GM20431 (cell line): Measurements from ENCODE around the gene POLA1.

Experiments
- in situ Hi-C: fragments of 300-500 bp; cut with MseI, MboI; formaldehyde crosslinking; loops from one replicate; pipeline ENCODE4 v1.15.0; 2020; ENCODE audit warnings: low sequenced_read_pairs; ENCODE audit not compliant: unreplicated experiment

Gene POLA1

DNA sequence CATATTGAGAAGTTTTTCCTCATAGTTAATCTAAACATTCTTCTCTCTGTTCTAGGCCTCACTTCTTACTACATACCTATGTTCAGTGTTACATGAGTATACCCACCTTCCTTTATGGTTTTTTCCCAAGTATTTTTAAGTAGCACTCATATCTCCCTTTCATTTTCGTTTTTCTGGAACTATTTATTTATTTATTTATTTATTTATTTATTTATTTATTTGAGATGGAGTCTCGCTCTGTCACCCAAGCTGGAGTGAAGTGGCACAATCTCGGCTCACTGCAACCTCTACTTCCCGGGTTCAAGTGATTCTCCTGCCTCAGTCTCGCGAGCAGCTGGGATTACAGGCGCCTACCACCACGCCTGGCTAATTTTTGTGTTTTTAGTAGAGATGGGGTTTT lies 170.1 kb downstream of the POLA1 start:
- in situ Hi-C loops: loop anchor here (25.0 kb wide), 1 partner anchor 149 kb away; the partner anchor contains the start of gene ARX

- in situ Hi-C loops: loop anchor here (25.0 kb wide), 1 partner anchor 142 kb away; the partner anchor contains the start of gene ARX
These were observed 176.4 kb downstream of the POLA1 start for GRCh38 chrX:24870143-24870542.

DNA sequence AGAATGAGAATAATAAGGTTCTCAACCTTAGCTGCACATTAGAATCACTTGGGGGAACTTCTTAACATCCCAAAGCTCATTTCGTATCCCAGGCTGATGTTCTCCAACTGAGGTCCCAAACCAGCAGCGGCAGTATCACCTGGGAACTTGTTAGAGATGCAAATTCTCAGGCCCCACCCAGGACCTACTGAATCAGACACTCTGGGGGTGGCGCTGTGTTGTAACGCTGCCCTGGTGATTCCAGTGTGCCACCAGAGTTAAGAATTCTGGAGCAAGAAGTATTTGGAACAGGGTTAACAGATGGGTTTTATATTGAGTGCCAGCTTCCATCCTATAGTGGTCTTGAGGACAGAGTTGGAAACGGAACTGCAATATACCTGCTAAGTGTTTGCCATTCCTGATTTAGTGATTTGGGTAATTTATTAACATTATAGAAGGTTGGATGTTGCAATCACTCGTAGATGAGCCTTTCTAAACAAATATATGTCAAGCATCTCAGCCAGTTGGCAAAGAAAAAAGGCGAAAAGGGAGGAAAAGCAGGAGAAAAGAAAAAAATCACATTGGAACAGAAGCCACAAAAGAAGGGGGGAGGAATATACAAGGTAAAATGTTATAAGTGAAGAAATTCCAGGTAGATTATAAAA lies 181.0 kb downstream of the POLA1 start:
- in situ Hi-C loops: loop anchor here (25.0 kb wide), 1 partner anchor 138 kb away; the partner anchor contains the start of gene ARX

- in situ Hi-C loops: no loop called here
These were observed 183.0 kb downstream of the POLA1 start for GRCh38 chrX:24876530-24877287.

DNA sequence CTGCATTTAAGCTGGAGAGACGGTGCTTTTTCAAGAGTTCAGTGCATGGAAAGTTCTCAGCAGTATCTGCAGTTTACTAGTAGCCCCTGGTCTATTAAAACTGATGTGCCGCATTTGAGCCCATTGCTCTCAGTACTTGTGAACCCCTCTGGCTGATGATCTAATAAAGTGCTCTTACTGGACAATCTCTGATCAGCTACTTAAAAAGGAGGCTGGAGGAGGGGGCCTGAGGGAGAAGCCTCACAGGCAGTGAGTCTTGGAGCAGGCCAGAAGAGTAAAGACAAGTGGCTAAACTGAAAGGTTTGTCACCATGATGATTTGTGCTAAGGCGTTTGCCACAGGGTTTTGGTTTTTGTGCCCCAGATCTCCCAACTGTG lies 183.6 kb downstream of the POLA1 start:
- in situ Hi-C loops: no loop called here

- in situ Hi-C loops: no loop called here
These were observed 184.3 kb downstream of the POLA1 start for GRCh38 chrX:24877854-24878650.

GRCh38 chrX:24879679-24880078 lies 186.0 kb downstream of the POLA1 start:
- in situ Hi-C loops: no loop called here

- in situ Hi-C loops: no loop called here
These were observed 193.2 kb downstream of the POLA1 start for GRCh38 chrX:24886916-24887315.

- in situ Hi-C loops: no loop called here
These were observed 197.0 kb downstream of the POLA1 start for GRCh38 chrX:24890677-24891076.

- in situ Hi-C loops: no loop called here
These were observed 205.7 kb downstream of the POLA1 start for GRCh38 chrX:24899391-24899790.

DNA sequence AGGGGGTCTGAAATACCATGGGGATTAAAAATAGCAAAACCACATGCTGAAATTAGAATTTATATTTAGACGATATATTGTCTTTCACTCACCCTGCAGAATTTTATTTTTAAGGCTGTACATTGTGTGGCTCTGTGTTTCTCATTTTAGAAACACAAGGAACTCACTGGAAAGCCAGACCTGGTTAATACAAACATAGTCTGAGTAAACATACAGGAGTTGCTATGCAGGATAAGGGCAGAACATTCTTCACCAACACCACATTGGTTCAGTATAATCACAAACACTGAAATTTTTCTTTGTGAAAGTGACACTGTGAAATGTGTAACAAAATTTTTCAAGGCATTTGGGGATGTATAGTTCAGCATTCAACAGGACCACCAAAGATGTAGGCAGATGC lies 206.5 kb downstream of the POLA1 start:
- in situ Hi-C loops: no loop called here

DNA sequence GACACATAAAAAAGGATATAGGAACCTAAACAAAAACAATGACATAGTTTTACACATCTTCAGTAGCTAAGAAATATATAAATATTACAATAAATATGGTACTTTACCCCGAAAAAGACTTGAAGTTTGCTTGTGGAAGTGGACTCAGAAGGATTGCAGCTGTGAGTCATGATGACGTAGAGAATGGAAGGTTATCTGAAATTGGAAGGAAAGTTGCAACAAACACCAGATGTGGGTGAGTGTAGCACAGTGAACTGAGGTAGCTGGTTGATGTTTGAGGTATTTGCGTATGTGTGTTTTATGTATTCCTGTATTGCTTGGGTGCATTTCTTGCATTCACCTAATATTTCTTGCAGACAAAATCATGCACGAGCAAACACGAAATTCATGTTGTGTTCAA lies 209.1 kb downstream of the POLA1 start:
- in situ Hi-C loops: no loop called here

- in situ Hi-C loops: no loop called here
These were observed 225.0 kb downstream of the POLA1 start for GRCh38 chrX:24918715-24919114.

DNA sequence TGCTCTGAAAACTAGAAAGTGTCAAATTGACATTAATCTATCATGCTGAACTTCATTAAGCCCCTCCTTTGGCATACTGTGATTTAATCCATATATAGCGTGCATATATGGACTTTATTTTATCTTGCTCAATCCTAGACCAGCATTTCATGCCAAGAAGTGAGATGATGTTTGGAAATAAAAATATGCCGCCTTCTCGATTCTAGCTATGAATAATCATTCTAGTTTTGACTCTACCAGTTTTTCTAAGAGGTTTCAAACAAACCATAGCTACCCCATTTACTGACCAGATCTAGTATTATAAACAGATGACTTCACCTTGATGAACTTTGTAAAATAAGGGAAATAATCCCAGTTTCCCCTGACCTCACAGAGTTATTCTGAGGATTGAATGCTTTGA lies 227.1 kb downstream of the POLA1 start:
- in situ Hi-C loops: no loop called here

DNA sequence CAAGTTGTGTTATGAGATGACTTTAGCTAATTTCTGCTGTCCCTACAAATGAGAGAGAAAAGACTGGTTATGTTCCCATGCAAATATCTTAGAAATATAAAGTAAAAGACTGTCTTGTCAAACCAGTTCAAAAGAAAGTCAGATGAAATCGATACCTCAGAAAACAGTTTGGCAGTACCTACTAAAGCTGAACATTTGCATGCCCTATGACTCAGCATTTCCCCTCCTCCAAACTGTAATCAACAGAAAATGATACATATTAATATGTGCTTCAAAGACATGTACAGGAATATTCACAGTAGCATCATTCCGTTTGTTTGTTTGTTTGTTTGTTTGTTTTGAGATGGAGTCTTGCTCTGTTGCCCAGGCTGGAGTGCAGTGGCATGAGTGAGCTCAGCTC lies 231.7 kb downstream of the POLA1 start:
- in situ Hi-C loops: no loop called here

DNA sequence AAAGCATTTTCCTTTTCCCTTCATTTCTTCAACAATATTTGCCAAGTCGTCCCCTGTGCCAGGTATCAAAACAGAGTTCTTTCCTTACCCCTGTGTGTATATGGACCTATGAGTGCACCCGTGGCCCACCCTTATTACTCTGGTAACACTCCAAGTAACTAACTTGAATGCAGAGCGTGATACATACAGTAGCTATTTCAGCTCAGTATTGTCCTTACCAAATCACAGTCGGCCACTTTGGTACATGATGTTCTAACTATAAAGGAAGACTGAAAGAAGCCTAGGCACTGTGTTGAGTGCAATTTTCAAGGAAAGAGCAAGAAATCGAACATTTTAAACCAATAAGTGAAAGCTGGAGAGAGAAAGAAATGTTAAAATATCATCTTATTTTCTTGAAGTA lies 233.7 kb downstream of the POLA1 start:
- in situ Hi-C loops: no loop called here

DNA sequence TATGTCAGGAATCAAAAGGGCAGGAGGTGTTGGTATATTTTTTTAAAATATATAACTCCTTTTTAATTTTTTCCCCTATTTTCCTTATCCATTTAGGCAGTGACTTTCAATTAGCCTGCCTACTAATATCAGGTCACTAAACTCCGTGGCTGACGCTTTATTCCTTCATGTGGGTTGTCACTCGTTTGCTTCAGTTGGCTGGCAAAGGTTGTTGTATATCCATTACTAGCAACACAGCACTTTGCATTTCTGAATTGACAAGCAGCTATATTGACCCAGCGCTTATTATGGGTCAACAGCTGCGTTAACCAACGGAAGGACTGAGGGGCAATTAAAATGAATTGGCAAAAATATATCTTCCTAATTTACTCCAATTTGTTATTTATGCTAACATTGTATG lies 234.4 kb downstream of the POLA1 start:
- in situ Hi-C loops: no loop called here

GRCh38 chrX:24934279-24934678 lies 240.6 kb downstream of the POLA1 start:
- in situ Hi-C loops: no loop called here

- in situ Hi-C loops: no loop called here
These were observed 251.3 kb downstream of the POLA1 start for GRCh38 chrX:24945009-24945408.

- in situ Hi-C loops: no loop called here
These were observed 252.7 kb downstream of the POLA1 start for GRCh38 chrX:24946369-24946768.

GRCh38 chrX:24954732-24955131 lies 261.0 kb downstream of the POLA1 start:
- in situ Hi-C loops: no loop called here
